OCI-M2 (cell line): ENCODE data around the gene HRH2.
"Not testable (repeated sequence)": the region's sequence is repeated elsewhere in the genome, so short reads cannot be mapped to it uniquely, and the experiment has no call there.

Experiments used
- DNase-seq: peaks from one replicate; lab custom pipeline; 2025; ENCODE audit not compliant: unreplicated experiment; lab: John Stamatoyannopoulos, UW

The HRH2 gene

DNA sequence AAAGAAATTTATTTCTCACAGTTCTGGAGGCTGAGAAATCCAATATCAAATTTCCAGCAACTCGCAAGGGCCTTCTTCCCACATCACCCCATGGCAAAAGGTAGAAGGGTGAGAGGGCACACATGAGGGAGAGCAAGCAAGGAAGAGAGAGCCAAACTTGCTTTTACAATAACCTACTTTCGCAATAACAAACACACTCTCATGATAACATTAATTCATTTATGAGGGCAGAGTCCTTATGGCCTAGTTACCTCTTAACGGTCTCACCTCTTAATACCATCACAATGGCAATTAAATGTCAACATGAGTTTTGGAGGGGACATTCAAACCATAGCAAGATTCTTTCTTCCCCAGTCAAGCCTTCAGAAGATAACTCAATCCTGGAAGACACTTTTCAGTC is 11.6 kb upstream of the HRH2 start:
- no peak for DNase-seq

DNA sequence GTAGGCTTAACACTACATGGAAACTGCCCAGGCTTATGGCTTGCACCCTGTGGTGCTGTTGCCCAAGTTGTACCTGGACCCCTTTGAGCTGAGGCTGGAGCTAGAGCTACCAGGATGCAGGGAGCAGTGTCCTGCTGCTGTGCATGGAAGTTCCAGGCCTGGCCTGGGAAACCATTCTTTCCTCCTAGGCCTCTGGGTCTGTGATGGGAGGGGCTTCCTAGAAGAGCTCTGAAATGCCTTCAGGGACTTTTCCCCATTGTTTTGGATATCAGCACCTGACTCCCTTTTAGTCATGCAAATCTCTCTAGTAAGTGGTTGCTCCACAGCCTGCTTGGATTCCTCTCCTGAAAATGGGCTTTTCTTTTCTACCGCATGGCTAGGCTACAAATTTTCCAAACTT is 7.9 kb upstream of the HRH2 start:
- no peak for DNase-seq

DNA sequence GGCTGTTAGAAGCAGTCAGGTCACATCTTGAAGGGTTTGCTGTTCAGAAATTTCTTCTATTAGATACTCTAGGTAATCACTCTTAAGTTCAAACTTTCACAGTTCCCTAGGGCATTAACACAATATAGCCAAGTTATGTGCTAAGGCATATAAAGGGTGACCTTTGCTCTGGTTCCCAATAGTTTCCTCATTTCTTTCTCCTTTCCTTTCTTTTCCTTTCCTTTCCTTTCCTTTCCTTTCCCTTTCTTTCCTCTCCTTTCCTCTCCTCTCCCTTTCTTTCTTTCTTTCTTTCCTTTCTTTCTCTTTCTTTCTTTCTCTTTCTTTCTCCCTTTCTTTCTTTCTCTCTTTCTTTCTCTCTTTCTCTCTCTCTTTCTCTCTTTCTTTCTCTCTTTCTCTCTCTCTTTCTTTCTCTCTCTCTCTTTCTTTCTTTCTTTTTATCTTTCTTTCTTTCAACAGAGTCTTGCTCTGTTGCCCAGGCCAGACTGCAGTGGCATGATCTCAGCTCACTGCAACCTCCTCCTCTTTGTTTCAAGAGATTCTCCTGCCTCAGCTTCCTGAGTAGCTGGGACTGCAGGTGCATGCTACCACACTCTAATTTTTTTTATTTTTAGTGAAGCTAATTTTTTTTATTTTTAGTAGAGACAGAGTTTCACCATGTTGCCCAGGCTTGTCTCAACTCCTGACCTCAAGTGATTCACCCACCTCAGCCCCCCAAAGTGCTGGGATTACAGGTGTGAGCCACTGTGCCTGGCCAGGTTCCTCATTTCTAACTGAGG is 7.3 kb upstream of the HRH2 start:
- not testable (repeated sequence) for DNase-seq

DNA sequence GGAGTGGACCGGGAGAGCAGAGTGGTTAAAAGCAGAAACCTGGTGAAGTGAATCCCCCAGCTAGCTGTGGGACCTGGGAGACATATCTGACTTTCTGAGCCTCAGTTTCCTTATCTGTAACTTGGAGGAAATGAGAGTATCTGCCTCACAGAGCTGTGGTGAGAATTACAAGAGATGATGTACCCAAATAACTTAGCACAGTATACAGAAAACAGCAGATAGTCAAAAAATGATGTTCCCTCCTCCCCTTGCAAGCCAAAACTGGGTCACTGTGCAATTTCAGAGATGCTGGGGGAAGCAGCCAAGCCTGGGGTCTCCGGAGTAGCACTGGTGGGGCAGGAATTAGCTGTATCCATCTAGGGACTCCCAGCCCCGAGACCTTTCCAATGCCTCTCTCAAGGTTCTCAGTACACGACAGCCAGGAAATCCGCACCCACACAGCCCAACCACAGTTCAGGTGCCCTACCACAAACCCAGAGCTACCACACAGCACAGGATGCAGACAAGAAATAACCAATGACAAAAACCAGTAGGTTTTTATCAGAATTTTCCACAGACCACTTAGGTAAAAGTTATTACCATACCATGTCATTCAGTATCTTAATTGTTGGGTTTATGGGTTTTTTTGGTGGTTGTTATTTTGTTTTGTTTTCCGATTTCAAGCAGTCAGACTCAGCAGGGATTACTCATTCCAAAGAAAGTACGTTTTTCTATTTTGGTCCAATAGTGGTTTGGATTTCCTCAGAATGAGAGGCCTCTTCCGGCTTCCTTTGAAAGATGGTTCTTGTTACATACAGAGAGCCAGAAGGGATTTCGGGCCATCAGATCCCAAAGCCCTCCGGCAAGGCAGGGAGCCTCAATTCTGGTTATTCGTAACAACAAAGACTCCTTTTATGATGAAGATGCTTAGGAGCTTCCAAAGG is 4.9 kb upstream of the HRH2 start:
- no peak for DNase-seq

GRCh38 chr5:175653763-175654162 is 4.1 kb upstream of the HRH2 start:
- DNase-seq = no peak

- no peak for DNase-seq
These were observed 3.5 kb upstream of the HRH2 start for GRCh38 chr5:175654339-175654738.

DNA sequence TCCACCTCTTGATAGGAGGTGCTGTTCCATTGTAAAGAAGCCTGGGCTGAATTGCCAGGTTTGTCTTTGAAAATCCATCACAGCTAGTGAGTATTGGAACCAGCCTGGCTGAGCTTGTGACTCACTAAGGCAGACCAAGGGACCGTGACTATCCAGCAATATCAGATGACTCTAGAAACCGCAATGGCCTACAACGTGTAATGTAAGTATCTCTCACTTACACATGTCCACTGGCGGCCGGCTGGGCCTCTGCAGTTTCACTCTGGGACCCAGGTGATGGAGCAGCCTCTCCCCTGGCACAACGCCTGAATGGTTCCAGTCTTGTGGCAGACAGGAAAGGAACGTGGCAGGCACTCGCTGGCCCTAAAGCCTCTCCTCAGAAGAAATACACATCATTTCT is 3.1 kb upstream of the HRH2 start:
- DNase-seq = no peak

- no peak for DNase-seq
These were observed 2.5 kb upstream of the HRH2 start for GRCh38 chr5:175655411-175655810.

- DNase-seq = no peak
These were observed 905 bp upstream of the HRH2 start for GRCh38 chr5:175656966-175657365.

- DNase-seq = no peak
These were observed 651 bp downstream of the HRH2 start for GRCh38 chr5:175658299-175659145.

DNA sequence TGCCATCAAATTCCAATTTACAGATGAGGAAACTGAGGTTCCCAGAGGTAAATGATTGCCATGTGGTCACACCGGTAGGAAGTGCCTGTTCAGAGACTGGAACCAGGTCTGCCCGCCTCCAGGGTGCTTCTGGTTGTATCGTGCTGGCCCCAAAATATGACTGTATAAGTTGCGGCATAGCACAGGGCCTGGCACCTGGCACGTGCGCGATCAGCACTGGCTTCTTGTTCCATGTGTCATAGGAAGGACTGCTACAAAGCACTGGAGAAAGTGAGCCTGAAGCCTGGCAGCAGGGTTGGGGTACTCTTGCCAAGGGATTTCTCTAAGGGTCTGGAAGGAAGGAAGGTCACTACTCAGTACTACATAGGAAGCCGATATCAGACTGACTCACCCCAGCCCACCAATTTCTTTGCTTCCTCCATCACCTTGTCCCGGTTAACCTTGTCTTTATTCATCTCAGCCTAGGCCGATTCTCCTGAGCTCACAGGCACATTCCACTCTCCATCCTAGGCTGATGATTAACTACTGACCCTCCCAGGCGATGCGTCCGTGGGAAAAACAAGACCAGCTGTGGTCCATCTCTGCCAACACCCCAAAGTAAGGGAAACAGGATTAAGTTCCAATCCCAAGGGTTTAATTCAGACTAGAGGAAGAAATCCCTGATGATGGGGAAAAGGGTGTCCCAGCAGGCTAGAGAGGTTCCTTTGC is 1.8 kb downstream of the HRH2 start:
- no peak for DNase-seq

GRCh38 chr5:175663186-175664184 is 5.6 kb downstream of the HRH2 start:
- DNase-seq = no peak

GRCh38 chr5:175664723-175665122 is 6.9 kb downstream of the HRH2 start:
- no peak for DNase-seq

GRCh38 chr5:175666216-175666615 is 8.3 kb downstream of the HRH2 start:
- no peak for DNase-seq

GRCh38 chr5:175668006-175668405 is 10.1 kb downstream of the HRH2 start:
- DNase-seq = no peak

GRCh38 chr5:175670372-175670771 is 12.5 kb downstream of the HRH2 start:
- DNase-seq = no peak

- DNase-seq = no peak
These were observed 13.1 kb downstream of the HRH2 start for GRCh38 chr5:175671013-175671412.

DNA sequence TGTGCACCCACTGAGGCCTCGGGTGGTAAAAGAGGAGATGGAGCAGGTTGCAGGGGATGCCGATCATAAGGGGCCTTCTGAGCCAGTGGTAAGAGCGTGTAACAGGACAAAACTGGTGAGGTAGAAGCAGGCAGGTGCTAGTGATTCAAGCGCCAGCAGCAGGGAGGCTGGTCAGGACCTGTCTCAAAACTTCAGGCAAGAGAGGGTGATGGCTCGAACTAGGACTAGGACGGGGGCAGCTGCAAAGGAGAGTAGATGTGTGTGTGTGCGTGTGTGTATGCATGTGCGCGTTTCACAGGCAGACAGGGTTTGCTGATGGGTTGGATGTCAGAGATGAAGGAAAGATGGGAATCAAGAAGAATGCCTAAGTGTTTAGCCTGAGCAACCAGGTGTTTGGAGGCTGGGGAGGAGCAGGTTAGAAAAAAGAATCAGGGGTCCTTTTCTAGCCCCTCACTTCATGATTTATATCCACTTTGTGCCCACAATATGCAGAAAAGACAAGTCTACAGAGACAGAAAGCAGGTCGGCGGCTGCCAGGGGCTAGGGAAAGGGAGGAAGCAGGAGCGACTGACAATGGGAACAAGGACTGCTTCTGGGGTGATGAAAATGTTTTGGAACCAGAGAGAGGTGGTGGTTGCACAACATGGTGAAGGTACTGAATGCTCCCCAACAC is 15.2 kb downstream of the HRH2 start:
- DNase-seq = no peak
